NCI-H446 (cell line): Measurements from ENCODE around the gene SMARCE1.

Experiments
- DNase-seq, 2 experiments: peaks; one replicate each; lab custom pipeline; 2025; lab: John Stamatoyannopoulos, UW

SMARCE1 gene

GRCh38 chr17:40645943-40646342, 1.7 kb downstream of the SMARCE1 start:
- no peak for DNase-seq

GRCh38 chr17:40645291-40645690, 2.3 kb downstream of the SMARCE1 start:
- DNase-seq: no peak

- no peak for DNase-seq
Measured at GRCh38 chr17:40637931-40638330, 9.7 kb downstream of the SMARCE1 start.

GRCh38 chr17:40633871-40634270, 13.7 kb downstream of the SMARCE1 start:
- no peak for DNase-seq

GRCh38 chr17:40632216-40632615, 15.4 kb downstream of the SMARCE1 start:
- DNase-seq: no peak

- DNase-seq: no peak
Measured at GRCh38 chr17:40629842-40630241, 17.8 kb downstream of the SMARCE1 start.

GRCh38 chr17:40625311-40625710, 22.3 kb downstream of the SMARCE1 start:
- DNase-seq: no peak

- no peak for DNase-seq
Measured at GRCh38 chr17:40623419-40624210, 24.0 kb downstream of the SMARCE1 start.

- no peak for DNase-seq
Measured at GRCh38 chr17:40622509-40622928, 25.1 kb downstream of the SMARCE1 start.

- no peak for DNase-seq
Measured at GRCh38 chr17:40621578-40621977, 26.0 kb downstream of the SMARCE1 start.

GRCh38 chr17:40621019-40621418, 26.6 kb downstream of the SMARCE1 start:
- no peak for DNase-seq

GRCh38 chr17:40618754-40619625, 28.6 kb downstream of the SMARCE1 start:
- DNase-seq: no peak

GRCh38 chr17:40617678-40618240, 29.9 kb downstream of the SMARCE1 start:
- DNase-seq: no peak

GRCh38 chr17:40616592-40616991, 31.0 kb downstream of the SMARCE1 start:
- DNase-seq: no peak

GRCh38 chr17:40615841-40616476, 31.7 kb downstream of the SMARCE1 start:
- peak in 1 of 2 experiments; percentile 2 for DNase-seq

GRCh38 chr17:40615068-40615840, 32.4 kb downstream of the SMARCE1 start:
- DNase-seq: no peak

GRCh38 chr17:40614431-40615067, 33.1 kb downstream of the SMARCE1 start:
- no peak for DNase-seq

- no peak for DNase-seq
Measured at GRCh38 chr17:40613467-40614154, 34.0 kb downstream of the SMARCE1 start.

GRCh38 chr17:40612599-40613244, 34.9 kb downstream of the SMARCE1 start:
- no peak for DNase-seq
